Activated B cell treated with CpG ODN at 0.5 μM for 24 hours (primary cell): Measurements from ENCODE around the gene FEV. TPM values are rescaled to one million over a fixed set of nuclear protein-coding genes. Genes with fewer than 3 reads are reported as not detected.

Experiments used
- ATAC-seq: fragments of 200-7000 bp; cut with Tn5 transposase; one replicate; pipeline ENCODE4 v1.10.0; 2021; ENCODE audit warnings: low read depth, mild to moderate bottlenecking, moderate library complexity
- CTCF ChIA-PET: fragments of 350-600 bp; sonication (Branson Sonifier 250); formaldehyde crosslinking; loops from one replicate; lab custom pipeline; 2021; ENCODE audit warnings: antibody characterized with exemption; lab: Charles Lee
- POLR2A ChIA-PET: fragments of 350-600 bp; sonication (Branson Sonifier 250); formaldehyde crosslinking; loops from one replicate; lab custom pipeline; 2021; ENCODE audit warnings: antibody characterized with exemption; lab: Charles Lee
- DNase-seq: peaks from one replicate; pipeline ENCODE4 v3.0.0; 2022
- H3K27ac Mint-ChIP-seq: one replicate; pipeline ENCODE4 v1.8.0; 2020; ENCODE audit warnings: mixed read lengths
- H3K27me3 Mint-ChIP-seq: one replicate; pipeline ENCODE4 v1.8.0; 2021; ENCODE audit warnings: mixed read lengths
- H3K36me3 Mint-ChIP-seq: one replicate; pipeline ENCODE4 v1.8.0; 2021; ENCODE audit warnings: low read depth, mixed read lengths
- H3K4me1 Mint-ChIP-seq: one replicate; pipeline ENCODE4 v1.8.0; 2021; ENCODE audit warnings: mixed read lengths
- H3K4me3 Mint-ChIP-seq: one replicate; pipeline ENCODE4 v1.8.0; 2020; ENCODE audit warnings: mild to moderate bottlenecking, mixed read lengths
- H3K9me3 Mint-ChIP-seq: one replicate; pipeline ENCODE4 v1.8.0; 2020; ENCODE audit warnings: mixed read lengths
- intact Hi-C: fragments of 100-400 bp; cut with micrococcal nuclease; formaldehyde crosslinking; loops from one replicate; pipeline ENCODE4 v1.15.1; 2024
- total RNA-seq: library from RNA; stranded (reverse); gene quantifications from 2 replicates; pipeline ENCODE4 v1.2.3, GENCODE V29; 2022
- TF ChIP-seq, protein P1 (sequence below): fragments of 200-600 bp; IDR thresholded peaks from one replicate; pipeline ENCODE4 v1.8.0; 2022; ENCODE audit warnings: antibody characterized with exemption, mild to moderate bottlenecking

The FEV gene
- total RNA-seq, 1 donor from 2014 or later, result not detected

DNA sequence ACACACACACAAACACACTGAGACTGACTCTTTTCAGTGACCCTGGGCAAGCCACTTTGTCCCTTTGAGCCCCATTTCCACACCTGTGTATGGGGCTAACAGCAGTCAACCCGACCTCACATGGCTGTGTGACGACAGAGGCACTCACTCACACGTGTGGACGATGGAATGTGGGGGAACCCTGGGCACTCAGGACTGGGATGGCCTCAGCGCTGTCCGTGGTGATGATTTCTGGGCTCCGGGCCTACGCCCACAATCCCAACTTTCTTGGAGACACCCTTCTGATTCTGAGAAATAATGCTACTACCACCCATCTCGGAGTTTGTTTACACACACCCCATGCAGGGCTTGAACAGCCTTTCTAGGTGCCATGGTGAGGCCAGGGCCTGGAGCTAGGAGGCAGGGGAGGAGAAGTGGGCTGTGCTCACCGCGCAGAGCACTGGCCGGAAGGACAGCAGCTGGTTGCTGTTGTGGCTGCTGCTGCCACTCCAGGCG lies 6.7 kb upstream of the FEV start:
- H3K4me3 Mint-ChIP-seq, result no peak overlapping the region
- peaks cover 76% of the 10 kb centered on the region for H3K27me3 Mint-ChIP-seq
- no peaks in the 10 kb centered on the region for H3K9me3 Mint-ChIP-seq
- POLR2A ChIA-PET, result no interaction called here
- intact Hi-C loops, result no loop called here
- no peak for DNase-seq
- CTCF ChIA-PET, result no interaction called here
- H3K27ac Mint-ChIP-seq, result no peak overlapping the region
- TF ChIP-seq, protein P1, sequence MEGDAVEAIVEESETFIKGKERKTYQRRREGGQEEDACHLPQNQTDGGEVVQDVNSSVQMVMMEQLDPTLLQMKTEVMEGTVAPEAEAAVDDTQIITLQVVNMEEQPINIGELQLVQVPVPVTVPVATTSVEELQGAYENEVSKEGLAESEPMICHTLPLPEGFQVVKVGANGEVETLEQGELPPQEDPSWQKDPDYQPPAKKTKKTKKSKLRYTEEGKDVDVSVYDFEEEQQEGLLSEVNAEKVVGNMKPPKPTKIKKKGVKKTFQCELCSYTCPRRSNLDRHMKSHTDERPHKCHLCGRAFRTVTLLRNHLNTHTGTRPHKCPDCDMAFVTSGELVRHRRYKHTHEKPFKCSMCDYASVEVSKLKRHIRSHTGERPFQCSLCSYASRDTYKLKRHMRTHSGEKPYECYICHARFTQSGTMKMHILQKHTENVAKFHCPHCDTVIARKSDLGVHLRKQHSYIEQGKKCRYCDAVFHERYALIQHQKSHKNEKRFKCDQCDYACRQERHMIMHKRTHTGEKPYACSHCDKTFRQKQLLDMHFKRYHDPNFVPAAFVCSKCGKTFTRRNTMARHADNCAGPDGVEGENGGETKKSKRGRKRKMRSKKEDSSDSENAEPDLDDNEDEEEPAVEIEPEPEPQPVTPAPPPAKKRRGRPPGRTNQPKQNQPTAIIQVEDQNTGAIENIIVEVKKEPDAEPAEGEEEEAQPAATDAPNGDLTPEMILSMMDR, result no peak
- H3K4me1 Mint-ChIP-seq, result peaks cover 16% of the 10 kb centered on the region
- H3K36me3 Mint-ChIP-seq, result no peaks in the 10 kb centered on the region
- no peak for ATAC-seq

DNA sequence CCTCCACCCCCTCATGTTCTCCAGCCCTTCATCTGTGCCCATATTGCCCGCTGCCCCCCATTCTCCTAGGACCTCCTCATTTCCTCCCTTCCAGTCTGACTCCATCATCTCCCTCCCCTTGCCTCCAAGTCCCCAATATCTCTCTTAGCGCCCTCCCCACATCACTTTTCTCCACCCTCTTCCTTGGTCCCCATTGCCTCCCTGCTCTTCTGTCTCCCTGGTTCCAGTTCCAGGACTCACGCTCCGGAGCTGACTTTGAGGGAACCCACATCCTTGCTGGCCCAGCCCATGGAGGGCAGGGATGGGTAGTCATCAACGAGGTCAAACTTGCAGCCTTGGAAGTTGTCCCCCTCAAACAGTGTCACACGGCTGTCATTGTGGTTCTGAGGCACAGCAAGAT lies 5.6 kb upstream of the FEV start:
- intact Hi-C loops, result no loop called here
- H3K9me3 Mint-ChIP-seq, result no peaks in the 10 kb centered on the region
- H3K4me3 Mint-ChIP-seq, result no peak overlapping the region
- CTCF ChIA-PET, result interaction anchor here (2.4 kb wide), 1 partner anchor 10 kb away, joined by 10 read pairs; no protein-coding TSS in a partner anchor
- DNase-seq, result no peak
- no peak overlapping the region for H3K27ac Mint-ChIP-seq
- ATAC-seq, result no peak
- POLR2A ChIA-PET, result no interaction called here
- H3K36me3 Mint-ChIP-seq, result no peaks in the 10 kb centered on the region
- H3K27me3 Mint-ChIP-seq, result peaks cover 76% of the 10 kb centered on the region
- H3K4me1 Mint-ChIP-seq, result peaks cover 14% of the 10 kb centered on the region
- TF ChIP-seq, protein P1, result no peak

GRCh38 chr2:218990052-218990451 lies 5.1 kb upstream of the FEV start:
- intact Hi-C loops, result no loop called here
- ChIA-PET POLR2A (no interaction called here), CTCF (interaction anchor here (1.1 to 2.4 kb wide), 2 partner anchors 9 to 30 kb away, joined by 3 to 10 read pairs; no protein-coding TSS in a partner anchor)
- Mint-ChIP-seq H3K4me1 (peaks cover 12% of the 10 kb centered on the region), H3K27me3 (peaks cover 74% of the 10 kb centered on the region), H3K9me3 (no peaks in the 10 kb centered on the region), H3K4me3 (no peak overlapping the region), H3K36me3 (no peaks in the 10 kb centered on the region), H3K27ac (no peak overlapping the region)
- TF ChIP-seq, protein P1, result no peak
- DNase-seq, result no peak
- ATAC-seq, result no peak

DNA sequence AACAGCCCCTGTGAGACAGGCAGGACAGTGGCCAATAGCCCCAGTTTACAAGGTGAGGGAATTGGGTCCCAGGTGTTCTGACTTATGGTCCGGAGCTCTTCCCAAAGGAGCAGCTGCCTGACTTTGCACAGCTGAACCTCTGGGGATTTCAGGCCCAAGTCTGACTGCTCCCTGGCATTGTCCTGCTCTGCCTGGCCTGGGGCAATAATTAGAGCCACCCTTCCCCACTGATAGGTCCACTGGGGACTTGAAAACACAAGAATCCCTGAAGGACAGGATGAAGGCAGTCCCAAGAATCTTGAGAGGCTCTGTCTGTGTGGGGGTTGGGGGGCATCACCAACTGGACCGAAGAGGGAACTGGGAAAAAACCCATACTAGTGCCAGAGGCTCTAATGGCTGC lies 3.7 kb upstream of the FEV start:
- ATAC-seq, result no peak
- Mint-ChIP-seq H3K4me1 (peaks cover 11% of the 10 kb centered on the region), H3K9me3 (no peaks in the 10 kb centered on the region), H3K4me3 (no peak overlapping the region), H3K27me3 (peaks cover 70% of the 10 kb centered on the region), H3K36me3 (no peaks in the 10 kb centered on the region), H3K27ac (no peak overlapping the region)
- ChIA-PET CTCF (interaction anchor here (0.9 kb wide), 1 partner anchor 8 kb away, joined by 3 read pairs; no protein-coding TSS in a partner anchor), POLR2A (no interaction called here)
- intact Hi-C loops, result no loop called here
- TF ChIP-seq, protein P1, result no peak
- DNase-seq, result no peak

DNA sequence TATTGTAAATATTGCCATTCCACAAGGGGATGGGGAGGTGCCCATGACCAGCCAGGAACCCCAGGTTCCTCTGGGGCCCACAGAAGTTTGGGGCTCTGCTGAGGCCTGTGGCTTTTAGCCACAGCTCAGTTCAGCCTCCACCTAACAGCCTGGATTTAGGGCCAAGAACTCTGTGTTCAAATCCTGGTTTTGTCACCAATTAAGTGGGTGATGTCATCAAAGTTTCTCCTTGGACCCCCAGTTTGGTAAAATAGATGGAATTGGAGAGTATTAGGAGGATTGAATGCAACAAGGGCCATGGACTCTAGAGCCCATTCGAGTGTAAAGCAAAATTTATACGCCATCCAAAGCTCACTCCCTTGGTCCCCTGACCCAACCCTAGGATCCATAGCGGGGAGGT lies 3.2 kb upstream of the FEV start:
- H3K9me3 Mint-ChIP-seq, result no peaks in the 10 kb centered on the region
- ChIA-PET CTCF (interaction anchor here (0.9 kb wide), 1 partner anchor 8 kb away, joined by 3 read pairs; no protein-coding TSS in a partner anchor), POLR2A (no interaction called here)
- H3K36me3 Mint-ChIP-seq, result no peaks in the 10 kb centered on the region
- no peak for DNase-seq
- H3K27ac Mint-ChIP-seq, result no peak overlapping the region
- peaks cover 75% of the 10 kb centered on the region for H3K27me3 Mint-ChIP-seq
- peaks cover 10% of the 10 kb centered on the region for H3K4me1 Mint-ChIP-seq
- TF ChIP-seq, protein P1, result no peak
- H3K4me3 Mint-ChIP-seq, result no peak overlapping the region
- no peak for ATAC-seq
- intact Hi-C loops, result no loop called here
